HG03378 (cell line): ENCODE results near the gene TRNAU1AP.
"Not testable (repeated sequence)": the region's sequence is repeated elsewhere in the genome, so short reads cannot be mapped to it uniquely, and the experiment has no call there.

Experiments
- ATAC-seq: cut with Tn5 transposase; IDR thresholded peaks from one replicate; pipeline ENCODE4 v1.9.1; 2021; ENCODE audit warnings: mild to moderate bottlenecking, moderate library complexity; ENCODE audit not compliant: unreplicated experiment

TRNAU1AP gene

GRCh38 chr1:28521502-28522164, 31.3 kb upstream of the TRNAU1AP start:
- ATAC-seq, result no peak

- not testable (repeated sequence) for ATAC-seq
Measured at GRCh38 chr1:28522537-28522936, 30.3 kb upstream of the TRNAU1AP start.

- ATAC-seq, result not testable (repeated sequence)
Measured at GRCh38 chr1:28525002-28525642, 27.8 kb upstream of the TRNAU1AP start.

GRCh38 chr1:28526886-28527285, 26.0 kb upstream of the TRNAU1AP start:
- no peak for ATAC-seq

GRCh38 chr1:28530456-28530855, 22.4 kb upstream of the TRNAU1AP start:
- no peak for ATAC-seq

- ATAC-seq, result no peak
Measured at GRCh38 chr1:28534671-28535070, 18.2 kb upstream of the TRNAU1AP start.

GRCh38 chr1:28535180-28535579, 17.7 kb upstream of the TRNAU1AP start:
- ATAC-seq, result no peak

GRCh38 chr1:28537457-28538199, 15.3 kb upstream of the TRNAU1AP start:
- ATAC-seq, result no peak

- ATAC-seq, result no peak
Measured at GRCh38 chr1:28538286-28538685, 14.6 kb upstream of the TRNAU1AP start.

- ATAC-seq, result no peak
Measured at GRCh38 chr1:28540651-28541050, 12.2 kb upstream of the TRNAU1AP start.

- not testable (repeated sequence) for ATAC-seq
Measured at GRCh38 chr1:28541414-28542015, 11.4 kb upstream of the TRNAU1AP start.

- no peak for ATAC-seq
Measured at GRCh38 chr1:28545246-28545628, 7.6 kb upstream of the TRNAU1AP start.

GRCh38 chr1:28548318-28548717, 4.6 kb upstream of the TRNAU1AP start:
- no peak for ATAC-seq

- ATAC-seq, result no peak
Measured at GRCh38 chr1:28551381-28551780, 1.5 kb upstream of the TRNAU1AP start.

GRCh38 chr1:28560886-28561285, 8.0 kb downstream of the TRNAU1AP start:
- no peak for ATAC-seq

- ATAC-seq, result no peak
Measured at GRCh38 chr1:28564310-28564709, 11.4 kb downstream of the TRNAU1AP start.

- no peak for ATAC-seq
Measured at GRCh38 chr1:28565040-28565439, 12.2 kb downstream of the TRNAU1AP start.

GRCh38 chr1:28565726-28566125, 12.8 kb downstream of the TRNAU1AP start:
- no peak for ATAC-seq

GRCh38 chr1:28566931-28567330, 14.0 kb downstream of the TRNAU1AP start:
- ATAC-seq, result no peak

- no peak for ATAC-seq
Measured at GRCh38 chr1:28571911-28572310, 19.0 kb downstream of the TRNAU1AP start.

GRCh38 chr1:28572891-28573290, 20.0 kb downstream of the TRNAU1AP start:
- ATAC-seq, result not testable (repeated sequence)

- ATAC-seq, result no peak
Measured at GRCh38 chr1:28573564-28573963, 20.7 kb downstream of the TRNAU1AP start.
